ENCODE data around the gene EXOC6.

EXOC6 gene

DNA sequence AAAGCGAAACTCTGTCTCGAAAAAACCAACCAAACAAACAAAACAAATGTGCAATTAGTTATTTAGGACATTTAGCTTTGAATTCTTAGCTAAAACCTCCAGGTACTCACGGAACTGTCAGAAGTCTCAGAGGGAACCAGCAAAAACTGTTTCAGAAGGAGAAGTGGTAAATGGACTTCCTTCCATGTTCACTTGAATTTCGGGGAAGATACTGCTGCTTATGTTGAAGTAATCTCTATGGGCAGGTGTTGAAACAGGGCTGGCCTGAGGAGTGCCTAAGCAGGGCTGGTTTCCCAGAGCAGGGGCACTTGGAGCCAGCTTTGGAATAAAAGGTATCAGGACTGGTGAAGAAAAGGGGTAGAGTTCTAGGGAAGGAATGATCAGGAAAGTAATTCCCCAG is 2.4 kb upstream of the EXOC6 start:
- Histone ChIP-seq H4K20me1 (ENCODE audit: control insufficient read depth, insufficient read depth, low read depth, low read length) (no peaks in the 10 kb centered on the region), H3K4me3 (ENCODE audit: low read length) (no peak overlapping the region), H3K36me3 (ENCODE audit: control insufficient read depth, low read length) (no peaks in the 10 kb centered on the region), H3K79me2 (ENCODE audit: control insufficient read depth, low read length) (peaks cover 11% of the 10 kb centered on the region), H3K9me2 (replicated peaks; ENCODE audit: control insufficient read depth, low read length) (no peaks in the 10 kb centered on the region), H3K9me3 (ENCODE audit: control insufficient read depth, insufficient read depth, low read length) (no peaks in the 10 kb centered on the region), H3K27me3 (ENCODE audit: control insufficient read depth, low read length) (peaks cover 17% of the 10 kb centered on the region), H3K4me1 (ENCODE audit: control insufficient read depth, low read length) (peaks cover 23% of the 10 kb centered on the region), H3K27ac (ENCODE audit: low read depth, low read length) (no peak overlapping the region), H3K4me2 (ENCODE audit: low read length) (no peak overlapping the region), H3F3A (ENCODE audit: control insufficient read depth, insufficient read depth) (peaks cover 6% of the 10 kb centered on the region)
- TF ChIP-seq EZH2phosphoT487 (IDR thresholded peaks at IDR 0.05; ENCODE audit: borderline replicate concordance, low read length) = no peak
- TF ChIP-seq, protein P1, sequence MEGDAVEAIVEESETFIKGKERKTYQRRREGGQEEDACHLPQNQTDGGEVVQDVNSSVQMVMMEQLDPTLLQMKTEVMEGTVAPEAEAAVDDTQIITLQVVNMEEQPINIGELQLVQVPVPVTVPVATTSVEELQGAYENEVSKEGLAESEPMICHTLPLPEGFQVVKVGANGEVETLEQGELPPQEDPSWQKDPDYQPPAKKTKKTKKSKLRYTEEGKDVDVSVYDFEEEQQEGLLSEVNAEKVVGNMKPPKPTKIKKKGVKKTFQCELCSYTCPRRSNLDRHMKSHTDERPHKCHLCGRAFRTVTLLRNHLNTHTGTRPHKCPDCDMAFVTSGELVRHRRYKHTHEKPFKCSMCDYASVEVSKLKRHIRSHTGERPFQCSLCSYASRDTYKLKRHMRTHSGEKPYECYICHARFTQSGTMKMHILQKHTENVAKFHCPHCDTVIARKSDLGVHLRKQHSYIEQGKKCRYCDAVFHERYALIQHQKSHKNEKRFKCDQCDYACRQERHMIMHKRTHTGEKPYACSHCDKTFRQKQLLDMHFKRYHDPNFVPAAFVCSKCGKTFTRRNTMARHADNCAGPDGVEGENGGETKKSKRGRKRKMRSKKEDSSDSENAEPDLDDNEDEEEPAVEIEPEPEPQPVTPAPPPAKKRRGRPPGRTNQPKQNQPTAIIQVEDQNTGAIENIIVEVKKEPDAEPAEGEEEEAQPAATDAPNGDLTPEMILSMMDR (IDR thresholded peaks at IDR 0.05; ENCODE audit: low read depth, low read length, poor library complexity, severe bottlenecking) = no peak

DNA sequence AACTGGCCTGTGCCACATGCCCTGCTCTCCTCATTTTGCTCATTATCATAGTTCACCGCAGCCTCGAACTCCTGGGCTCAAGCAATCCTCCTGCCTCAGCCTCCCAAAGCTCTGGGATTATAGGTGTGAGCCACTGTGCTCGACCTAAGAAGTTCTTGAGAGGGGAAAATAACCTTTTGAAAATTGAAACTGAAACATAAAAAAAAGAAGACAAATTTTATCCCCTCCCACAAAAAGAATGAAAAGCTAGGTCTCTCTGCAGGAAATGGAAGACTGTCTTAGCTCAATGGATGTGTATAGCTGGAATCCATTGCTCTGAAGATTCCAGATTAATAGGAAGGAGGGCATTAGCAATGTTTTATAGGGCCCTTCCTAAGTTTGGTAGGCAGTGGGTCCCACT is 2.0 kb upstream of the EXOC6 start:
- Histone ChIP-seq H3K4me1 (ENCODE audit: control insufficient read depth, low read length) (peaks cover 23% of the 10 kb centered on the region), H3K4me2 (ENCODE audit: low read length) (no peak overlapping the region), H3K4me3 (ENCODE audit: low read length) (no peak overlapping the region), H3K27me3 (ENCODE audit: control insufficient read depth, low read length) (peaks cover 17% of the 10 kb centered on the region), H3F3A (ENCODE audit: control insufficient read depth, insufficient read depth) (peaks cover 6% of the 10 kb centered on the region), H3K9me2 (replicated peaks; ENCODE audit: control insufficient read depth, low read length) (no peaks in the 10 kb centered on the region), H4K20me1 (ENCODE audit: control insufficient read depth, insufficient read depth, low read depth, low read length) (no peaks in the 10 kb centered on the region), H3K27ac (ENCODE audit: low read depth, low read length) (no peak overlapping the region), H3K36me3 (ENCODE audit: control insufficient read depth, low read length) (no peaks in the 10 kb centered on the region), H3K9me3 (ENCODE audit: control insufficient read depth, insufficient read depth, low read length) (no peaks in the 10 kb centered on the region), H3K79me2 (ENCODE audit: control insufficient read depth, low read length) (peaks cover 13% of the 10 kb centered on the region)
- TF ChIP-seq, protein P1 (IDR thresholded peaks at IDR 0.05; ENCODE audit: low read depth, low read length, poor library complexity, severe bottlenecking) = no peak
- no peak for TF ChIP-seq EZH2phosphoT487 (IDR thresholded peaks at IDR 0.05; ENCODE audit: borderline replicate concordance, low read length)

DNA sequence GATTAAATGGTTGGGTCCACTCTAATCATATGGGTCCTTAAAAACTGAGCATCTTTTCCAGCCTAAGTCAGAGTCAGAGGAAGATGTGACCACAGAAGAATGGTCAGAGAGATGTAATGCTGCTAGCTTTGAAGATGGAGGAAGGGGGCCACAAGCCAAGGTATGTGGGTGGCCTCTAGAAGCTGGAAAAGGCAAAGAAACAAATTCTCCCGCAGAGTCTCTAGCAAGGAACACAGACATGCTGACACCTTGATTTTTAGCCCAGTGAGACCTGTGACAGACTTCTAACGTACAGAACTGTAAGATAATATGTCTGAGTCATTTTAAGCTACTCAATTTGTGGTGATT is 1.5 kb upstream of the EXOC6 start:
- Histone ChIP-seq H3K36me3 (ENCODE audit: control insufficient read depth, low read length) (no peaks in the 10 kb centered on the region), H3K4me3 (ENCODE audit: low read length) (no peak overlapping the region), H3K9me3 (ENCODE audit: control insufficient read depth, insufficient read depth, low read length) (no peaks in the 10 kb centered on the region), H3K27ac (ENCODE audit: low read depth, low read length) (no peak overlapping the region), H3K27me3 (ENCODE audit: control insufficient read depth, low read length) (peaks cover 17% of the 10 kb centered on the region), H4K20me1 (ENCODE audit: control insufficient read depth, insufficient read depth, low read depth, low read length) (no peaks in the 10 kb centered on the region), H3K4me2 (ENCODE audit: low read length) (no peak overlapping the region), H3K9me2 (replicated peaks; ENCODE audit: control insufficient read depth, low read length) (no peaks in the 10 kb centered on the region), H3K79me2 (ENCODE audit: control insufficient read depth, low read length) (peaks cover 13% of the 10 kb centered on the region), H3F3A (ENCODE audit: control insufficient read depth, insufficient read depth) (peaks cover 6% of the 10 kb centered on the region), H3K4me1 (ENCODE audit: control insufficient read depth, low read length) (peaks cover 23% of the 10 kb centered on the region)
- TF ChIP-seq, protein P1 (IDR thresholded peaks at IDR 0.05; ENCODE audit: low read depth, low read length, poor library complexity, severe bottlenecking) = no peak
- TF ChIP-seq EZH2phosphoT487 (IDR thresholded peaks at IDR 0.05; ENCODE audit: borderline replicate concordance, low read length) = no peak

Data from DOHH2 (cell line).